H1 (cell line): ENCODE data around the gene INPP5E. TPM values are rescaled to one million over a fixed set of nuclear protein-coding genes. Genes with fewer than 3 reads are reported as not detected.

Experiments used
- polyA plus RNA-seq, 7 experiments: library from polyadenylated mRNA; depleted of rRNA in 3 of 7; stranded (reverse) in 5 of 7; unstranded in 2 of 7; fragments of >200 nt in 5 of 7; fragments of 200-250 nt in 2 of 7; gene quantifications; 1 replicate in 5 of 7; 2 replicates in 1 of 7; 4 replicates in 1 of 7; pipeline versions ENCODE4 v1.2.1 to v1.2.3, GENCODE V29; 2011 to 2013; ENCODE audit warnings: missing spikeins in 2 of 7, mixed read lengths in 2 of 7
- total RNA-seq: library from RNA; stranded (reverse); fragmentation: NEBNext Ultra II Directional; extraction: Animal tissue kit (Norgen Biotek cat#: 25700); gene quantifications from 2 replicates; pipeline ENCODE4 v1.2.1, GENCODE V29; 2021

INPP5E gene
- total and polyA plus RNA-seq, 2 of the 8 experiments (the other 6 are each of a cell fraction or from before 2014, with no cell fraction given) = 8.7 to 11.3 TPM

Other genes starting within 250 kb of the INPP5E start
- not detected in 2 replicates for gene LHX3, start 234.7 kb downstream of the INPP5E start, total RNA-seq
- 0.02 and 0.03 TPM in 2 replicates for gene LHX3, start 234.7 kb downstream of the INPP5E start, polyA plus RNA-seq (2011; rRNA removed)
- gene QSOX2, start 194.0 kb downstream of the INPP5E start, total RNA-seq = 27.5 and 28.6 TPM in 2 replicates
- 18.0 and 21.8 TPM in 2 replicates for gene QSOX2, start 194.0 kb downstream of the INPP5E start, polyA plus RNA-seq (2011; rRNA removed)
- not detected in 2 replicates for gene CCDC187, start 135.8 kb downstream of the INPP5E start, total RNA-seq
- 0.02 TPM in 2 replicates for gene CCDC187, start 135.8 kb downstream of the INPP5E start, polyA plus RNA-seq (2011; rRNA removed)
- 15.7 and 18.0 TPM in 2 replicates for gene GPSM1, start 112.3 kb downstream of the INPP5E start, total RNA-seq
- gene GPSM1, start 112.3 kb downstream of the INPP5E start, polyA plus RNA-seq (2011; rRNA removed) = 12.8 and 19.8 TPM in 2 replicates
- gene DNLZ, start 76.1 kb downstream of the INPP5E start, total RNA-seq = 17.9 and 19.0 TPM in 2 replicates
- gene DNLZ, start 76.1 kb downstream of the INPP5E start, polyA plus RNA-seq (2011; rRNA removed) = 11.6 and 13.6 TPM in 2 replicates
- 0.88 and 1.1 TPM in 2 replicates for gene CARD9, start 66.2 kb downstream of the INPP5E start, total RNA-seq
- gene CARD9, start 66.2 kb downstream of the INPP5E start, polyA plus RNA-seq (2011; rRNA removed) = 0.13 and 0.15 TPM in 2 replicates
- gene SNAPC4, start 39.7 kb downstream of the INPP5E start, total RNA-seq = 15.1 and 18.1 TPM in 2 replicates
- 6.9 and 10.0 TPM in 2 replicates for gene SNAPC4, start 39.7 kb downstream of the INPP5E start, polyA plus RNA-seq (2011; rRNA removed)
- 102 and 110 TPM in 2 replicates for gene ENTR1, start 29.2 kb downstream of the INPP5E start, total RNA-seq
- gene ENTR1, start 29.2 kb downstream of the INPP5E start, polyA plus RNA-seq (2011; rRNA removed) = 65.2 and 80.3 TPM in 2 replicates
- 88.2 and 89.2 TPM in 2 replicates for gene PMPCA, start 29.2 kb downstream of the INPP5E start, total RNA-seq
- gene PMPCA, start 29.2 kb downstream of the INPP5E start, polyA plus RNA-seq (2011; rRNA removed) = 60.0 and 78.1 TPM in 2 replicates
- 47.1 and 49.0 TPM in 2 replicates for gene SEC16A, start 43.2 kb upstream of the INPP5E start, total RNA-seq
- gene SEC16A, start 43.2 kb upstream of the INPP5E start, polyA plus RNA-seq (2011; rRNA removed) = 21.6 and 25.1 TPM in 2 replicates
- 55.6 and 60.9 TPM in 2 replicates for gene NOTCH1, start 106.2 kb upstream of the INPP5E start, total RNA-seq
- gene NOTCH1, start 106.2 kb upstream of the INPP5E start, polyA plus RNA-seq (2011; rRNA removed) = 6.9 and 19.9 TPM in 2 replicates
- 37.8 and 39.8 TPM in 2 replicates for gene EGFL7, start 223.1 kb upstream of the INPP5E start, total RNA-seq
- gene EGFL7, start 223.1 kb upstream of the INPP5E start, polyA plus RNA-seq (2011; rRNA removed) = 53.4 and 82.5 TPM in 2 replicates
- 30.5 and 31.6 TPM in 2 replicates for gene AGPAT2, start 247.6 kb upstream of the INPP5E start, total RNA-seq
- gene AGPAT2, start 247.6 kb upstream of the INPP5E start, polyA plus RNA-seq (2011; rRNA removed) = 37.6 and 52.1 TPM in 2 replicates